ENCODE results near the gene KCTD12. TPM values are rescaled to one million over a fixed set of nuclear protein-coding genes. Genes with fewer than 3 reads are reported as not detected.

The KCTD12 gene
- polyA plus RNA-seq (2012; ENCODE audit: insufficient read depth, insufficient read length, low read depth), result 6.0 TPM

GRCh38 chr13:76886292-76887075 is at the start of gene KCTD12:
Gene KCTD12, minus strand, starts transcription at chr13:76886405. Its CDS starts 257 bp downstream, at chr13:76886148.
- Histone ChIP-seq H3K36me3 (no peaks in the 10 kb centered on the region), H3K4me3 (ENCODE audit: low read depth, low read length) (peak within 1 kb of the TSS; percentile 65), H3K27me3 (peaks cover 22% of the 10 kb centered on the region), H3K4me1 (no peaks in the 10 kb centered on the region), H3K9me3 (no peaks in the 10 kb centered on the region; the same call in 1 of the 2 replicates)
- DNase-seq, result peak; percentile 87
- no peak; the same call in 1 of the 2 replicates for TF ChIP-seq CTCF (IDR thresholded peaks at IDR 0.05; ENCODE audit: low read depth, low read length)

GRCh38 chr13:76934671-76935070 is 48.5 kb upstream of the KCTD12 start:
- DNase-seq, result no peak
- Histone ChIP-seq H3K9me3 (no peaks in the 10 kb centered on the region), H3K27me3 (no peaks in the 10 kb centered on the region), H3K36me3 (no peaks in the 10 kb centered on the region), H3K4me1 (no peaks in the 10 kb centered on the region), H3K4me3 (ENCODE audit: low read depth, low read length) (no peak overlapping the region)
- TF ChIP-seq CTCF (IDR thresholded peaks at IDR 0.05; ENCODE audit: low read depth, low read length), result no peak

- no peaks in the 10 kb centered on the region for H3K36me3 ChIP-seq
- H3K4me3 ChIP-seq (ENCODE audit: low read depth, low read length), result no peak overlapping the region
- no peaks in the 10 kb centered on the region for H3K9me3 ChIP-seq
- no peak for TF ChIP-seq CTCF (IDR thresholded peaks at IDR 0.05; ENCODE audit: low read depth, low read length)
- H3K4me1 ChIP-seq, result no peaks in the 10 kb centered on the region
- H3K27me3 ChIP-seq, result no peaks in the 10 kb centered on the region
- DNase-seq, result no peak
Observed at GRCh38 chr13:76932076-76932475, 45.9 kb upstream of the KCTD12 start.

GRCh38 chr13:76929851-76930374 is 43.7 kb upstream of the KCTD12 start:
- no peak for TF ChIP-seq CTCF (IDR thresholded peaks at IDR 0.05; ENCODE audit: low read depth, low read length)
- H3K4me1 ChIP-seq, result no peaks in the 10 kb centered on the region
- H3K9me3 ChIP-seq, result no peaks in the 10 kb centered on the region
- no peak for DNase-seq
- no peaks in the 10 kb centered on the region for H3K36me3 ChIP-seq
- no peak overlapping the region for H3K4me3 ChIP-seq (ENCODE audit: low read depth, low read length)
- H3K27me3 ChIP-seq, result no peaks in the 10 kb centered on the region

GRCh38 chr13:76929320-76929719 is 43.1 kb upstream of the KCTD12 start:
- no peak for TF ChIP-seq CTCF (IDR thresholded peaks at IDR 0.05; ENCODE audit: low read depth, low read length)
- no peak for DNase-seq
- no peaks in the 10 kb centered on the region for H3K9me3 ChIP-seq
- no peaks in the 10 kb centered on the region for H3K27me3 ChIP-seq
- no peaks in the 10 kb centered on the region for H3K4me1 ChIP-seq
- no peaks in the 10 kb centered on the region for H3K36me3 ChIP-seq
- H3K4me3 ChIP-seq (ENCODE audit: low read depth, low read length), result no peak overlapping the region

- TF ChIP-seq CTCF (IDR thresholded peaks at IDR 0.05; ENCODE audit: low read depth, low read length), result no peak
Observed at GRCh38 chr13:76928456-76928855, 42.3 kb upstream of the KCTD12 start.

More at GRCh38 chr13:76928456-76928855, 42.3 kb upstream of the KCTD12 start:
- Histone ChIP-seq H3K4me3 (ENCODE audit: low read depth, low read length) (no peak overlapping the region), H3K4me1 (no peaks in the 10 kb centered on the region), H3K9me3 (no peaks in the 10 kb centered on the region), H3K36me3 (no peaks in the 10 kb centered on the region), H3K27me3 (no peaks in the 10 kb centered on the region)
- DNase-seq, result no peak
